Pancreas (tissue), 10 donors: Measurements from ENCODE around the gene TGM2. TPM values are rescaled to one million over a fixed set of nuclear protein-coding genes. Genes with fewer than 3 reads are reported as not detected.

ENCODE experiments used
- ATAC-seq, 4 donors: fragments of 200-7000 bp; cut with Tn5 transposase; one replicate each; pipeline versions ENCODE4 v1.8.0 to v1.9.1; 2020; ENCODE audit warnings: mild to moderate bottlenecking in 4 of 4, moderate library complexity in 4 of 4
- DNase-seq, 6 donors: peaks; one replicate each; pipeline ENCODE4 v3.0.0-alpha.2; 2020
- FAIRE-seq: peaks from 2 replicates; lab custom pipeline; 2012; peaks lifted over from hg19 to GRCh38; lab: Jason Lieb, UNC
- H3K27ac ChIP-seq, 4 donors: fragments of 200-600 bp; sonication (generic); 1 replicate in 3 of 4; 2 replicates in 1 of 4; pipeline versions ENCODE4 v1.5.0 to v1.8.0; 2020
- H3K27me3 ChIP-seq, 4 donors: fragments of 200-600 bp; one replicate each; pipeline ENCODE4 v1.8.0; 2021
- H3K36me3 ChIP-seq, 3 donors: fragments of 200-600 bp; sonication (generic) in 1 of 3; one replicate each; pipeline versions ENCODE4 v1.5.0 to v1.8.0; 2020 to 2021
- H3K4me1 ChIP-seq, 3 donors: fragments of 200-600 bp; one replicate each; pipeline ENCODE4 v1.8.0; 2021
- H3K4me3 ChIP-seq, 4 donors: fragments of 200-600 bp; sonication (generic) in 2 of 4; one replicate each; pipeline versions ENCODE4 v1.5.0 to v1.8.0; 2020 to 2021
- H3K9me3 ChIP-seq, 4 donors: fragments of 200-600 bp; one replicate each; pipeline ENCODE4 v1.8.0; 2021
- WGBS, 2 donors: extraction: QIAGEN DNeasy Blood & Tissue Kit; methylation state at CpG; one replicate each; pipeline ENCODE4 v1.1.7; 2013; 5-methylcytosine and 5-hydroxymethylcytosine counted together
- intact Hi-C, 3 donors: fragments of 100-400 bp; cut with DNase I; formaldehyde crosslinking; loops; one replicate each; pipeline versions ENCODE4 v1.11.1 to v1.14.2; 2022
- polyA plus RNA-seq, 2 donors: library from polyadenylated mRNA; stranded (reverse); fragments of 200-250 nt; gene quantifications; one replicate each; pipeline ENCODE4 v1.2.3, GENCODE V29; 2013
- total RNA-seq, 6 donors: library from RNA; stranded (reverse); fragmentation: NEBNext Ultra II Directional in 4 of 6; extraction: Animal tissue kit (Norgen Biotek cat#: 25700) in 4 of 6; gene quantifications; one replicate each; pipeline versions ENCODE4 v1.2.1 to v1.2.4, GENCODE V29; 2021 to 2023
- TF ChIP-seq, protein P1 (sequence below), 4 donors: fragments of 200-600 bp; sonication (generic) in 3 of 4; IDR thresholded peaks; one replicate each; pipeline versions ENCODE4 v1.5.0 to v1.8.0; 2021; ENCODE audit warnings: antibody characterized with exemption in 4 of 4
- donor health status: healthy with polysubstance abuse.
- donor health status: DM: no; HTN: no; CAD: no; lungs with moderate emphysema.
- donor health status: DM: no; HTN: no; CAD: no.
- donor health status: control.
- donor health status: control.
- donor health status: Bipolar disorder and iron deficiency.
- donor health status: DM: yes; HTN: yes; CAD: no.
- donor health status: DM: no; HTN: no; CAD: no.
- donor health status: DM: no; HTN: no; CAD: no.
- donor health status: DM: yes; HTN: yes; CAD: no.

TGM2 gene
- total and polyA plus RNA-seq, 8 donors, result 3.7 to 92.6 (median 10.8) TPM

DNA sequence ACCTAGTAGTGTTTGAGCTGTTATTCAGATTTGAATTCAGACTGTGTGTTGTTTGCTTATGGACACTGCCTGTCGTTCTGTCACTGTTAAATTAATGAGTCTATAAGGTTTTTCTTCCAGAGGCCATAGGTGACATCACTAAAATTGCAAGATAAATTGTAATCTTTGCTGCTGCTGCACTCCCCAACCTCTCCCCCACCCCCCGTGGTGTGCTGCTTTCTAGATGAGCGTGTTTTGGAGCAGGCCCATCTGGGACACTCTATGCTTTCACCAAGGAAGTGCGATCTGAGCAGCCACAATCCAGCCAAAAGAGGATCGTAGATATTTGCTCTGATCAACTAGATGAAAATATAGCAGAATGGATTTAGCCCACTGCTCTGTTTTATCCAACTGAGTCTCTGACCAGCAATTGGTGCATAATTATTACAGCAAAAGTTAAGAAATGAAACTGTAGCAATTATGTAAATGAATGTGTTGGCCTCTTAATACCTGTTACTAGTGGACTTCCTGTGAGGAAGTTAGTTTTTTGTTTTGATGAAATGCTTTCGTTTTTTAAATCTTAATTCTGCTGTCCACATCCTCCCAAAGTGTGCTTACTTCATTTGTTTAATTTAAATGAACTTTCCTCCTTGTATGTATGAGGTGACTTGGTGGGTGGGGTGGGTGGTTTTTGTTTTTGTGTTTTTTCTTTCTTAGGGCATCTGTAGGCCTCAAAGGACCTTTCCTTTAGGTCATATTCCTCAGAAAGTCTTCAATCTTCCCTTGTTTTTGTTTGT is 73.4 kb downstream of the TGM2 start:
- H3K9me3 ChIP-seq, result no peaks in the 10 kb centered on the region
- H3K27ac ChIP-seq, result no peak overlapping the region
- no peak for DNase-seq
- intact Hi-C loops, result no loop called here
- no peak for ATAC-seq
- FAIRE-seq, result no peak
- H3K27me3 ChIP-seq, result no peaks in the 10 kb centered on the region
- H3K4me3 ChIP-seq, result no peak overlapping the region
- 76 to 78% methylated on average over 6 of the region's 6 CpGs for WGBS, 2 donors
- peaks cover 0 to 19% (median 0%) of the 10 kb centered on the region in 3 donors for H3K4me1 ChIP-seq
- TF ChIP-seq, protein P1, sequence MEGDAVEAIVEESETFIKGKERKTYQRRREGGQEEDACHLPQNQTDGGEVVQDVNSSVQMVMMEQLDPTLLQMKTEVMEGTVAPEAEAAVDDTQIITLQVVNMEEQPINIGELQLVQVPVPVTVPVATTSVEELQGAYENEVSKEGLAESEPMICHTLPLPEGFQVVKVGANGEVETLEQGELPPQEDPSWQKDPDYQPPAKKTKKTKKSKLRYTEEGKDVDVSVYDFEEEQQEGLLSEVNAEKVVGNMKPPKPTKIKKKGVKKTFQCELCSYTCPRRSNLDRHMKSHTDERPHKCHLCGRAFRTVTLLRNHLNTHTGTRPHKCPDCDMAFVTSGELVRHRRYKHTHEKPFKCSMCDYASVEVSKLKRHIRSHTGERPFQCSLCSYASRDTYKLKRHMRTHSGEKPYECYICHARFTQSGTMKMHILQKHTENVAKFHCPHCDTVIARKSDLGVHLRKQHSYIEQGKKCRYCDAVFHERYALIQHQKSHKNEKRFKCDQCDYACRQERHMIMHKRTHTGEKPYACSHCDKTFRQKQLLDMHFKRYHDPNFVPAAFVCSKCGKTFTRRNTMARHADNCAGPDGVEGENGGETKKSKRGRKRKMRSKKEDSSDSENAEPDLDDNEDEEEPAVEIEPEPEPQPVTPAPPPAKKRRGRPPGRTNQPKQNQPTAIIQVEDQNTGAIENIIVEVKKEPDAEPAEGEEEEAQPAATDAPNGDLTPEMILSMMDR (IDR thresholded peaks at IDR 0.05), result no peak
- H3K36me3 ChIP-seq, result peaks cover 0 to 33% (median 8%) of the 10 kb centered on the region in 3 donors

GRCh38 chr20:38090061-38090460 is 75.0 kb downstream of the TGM2 start:
- WGBS, 2 donors, result 86 to 90% methylated on average over 7 of the region's 7 CpGs
- H3K9me3 ChIP-seq, result no peaks in the 10 kb centered on the region
- H3K27ac ChIP-seq, result no peak overlapping the region
- peaks cover 0 to 37% (median 8%) of the 10 kb centered on the region in 3 donors for H3K36me3 ChIP-seq
- ATAC-seq, result no peak
- no peak for FAIRE-seq
- intact Hi-C loops, result no loop called here
- H3K4me3 ChIP-seq, result no peak overlapping the region
- TF ChIP-seq, protein P1 (IDR thresholded peaks at IDR 0.05), result no peak
- no peaks in the 10 kb centered on the region for H3K27me3 ChIP-seq
- no peak for DNase-seq
- H3K4me1 ChIP-seq, result peaks cover 0 to 13% (median 0%) of the 10 kb centered on the region in 3 donors

DNA sequence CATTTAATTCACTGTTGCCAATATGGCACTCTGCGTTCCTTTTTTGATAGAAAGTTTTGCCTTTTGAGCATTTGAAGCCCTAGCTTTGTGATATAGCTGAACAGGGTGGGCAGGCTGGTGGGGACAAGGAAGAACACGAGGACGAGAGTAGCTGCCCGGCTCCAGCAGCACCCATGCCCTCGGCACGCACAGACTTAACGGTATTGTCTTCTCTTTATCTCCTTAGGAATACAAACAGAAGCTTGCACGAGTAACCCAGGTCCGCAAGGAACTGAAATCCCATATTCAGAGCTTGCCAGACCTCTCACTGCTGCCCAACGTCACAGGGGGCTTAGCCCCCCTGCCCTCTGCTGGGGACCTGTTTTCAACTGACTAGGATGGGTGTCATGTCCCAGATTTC is 75.6 kb downstream of the TGM2 start:
- Histone ChIP-seq H3K9me3 (no peaks in the 10 kb centered on the region), H3K36me3 (peaks cover 0 to 37% (median 8%) of the 10 kb centered on the region in 3 donors), H3K4me1 (peaks cover 0 to 8% (median 0%) of the 10 kb centered on the region in 3 donors), H3K4me3 (no peak overlapping the region), H3K27ac (no peak overlapping the region), H3K27me3 (no peaks in the 10 kb centered on the region)
- FAIRE-seq (no peak), ATAC-seq (no peak), DNase-seq (no peak)
- TF ChIP-seq, protein P1 (IDR thresholded peaks at IDR 0.05), result no peak
- intact Hi-C loops, result no loop called here
- WGBS, 2 donors, result 88 to 89% methylated on average over 10 of the region's 10 CpGs

- no peak for FAIRE-seq
- Histone ChIP-seq H3K4me1 (peaks cover 0 to 7% (median 0%) of the 10 kb centered on the region in 3 donors), H3K27ac (no peak overlapping the region), H3K4me3 (no peak overlapping the region), H3K9me3 (no peaks in the 10 kb centered on the region), H3K36me3 (peaks cover 0 to 28% (median 8%) of the 10 kb centered on the region in 3 donors), H3K27me3 (no peaks in the 10 kb centered on the region)
- WGBS, 2 donors, result 91 to 94% methylated on average over 10 of the region's 10 CpGs
- intact Hi-C loops, result no loop called here
- no peak for ATAC-seq
- DNase-seq, result no peak
- TF ChIP-seq, protein P1 (IDR thresholded peaks at IDR 0.05), result no peak
Observed at GRCh38 chr20:38085026-38085425, 80.0 kb downstream of the TGM2 start.

DNA sequence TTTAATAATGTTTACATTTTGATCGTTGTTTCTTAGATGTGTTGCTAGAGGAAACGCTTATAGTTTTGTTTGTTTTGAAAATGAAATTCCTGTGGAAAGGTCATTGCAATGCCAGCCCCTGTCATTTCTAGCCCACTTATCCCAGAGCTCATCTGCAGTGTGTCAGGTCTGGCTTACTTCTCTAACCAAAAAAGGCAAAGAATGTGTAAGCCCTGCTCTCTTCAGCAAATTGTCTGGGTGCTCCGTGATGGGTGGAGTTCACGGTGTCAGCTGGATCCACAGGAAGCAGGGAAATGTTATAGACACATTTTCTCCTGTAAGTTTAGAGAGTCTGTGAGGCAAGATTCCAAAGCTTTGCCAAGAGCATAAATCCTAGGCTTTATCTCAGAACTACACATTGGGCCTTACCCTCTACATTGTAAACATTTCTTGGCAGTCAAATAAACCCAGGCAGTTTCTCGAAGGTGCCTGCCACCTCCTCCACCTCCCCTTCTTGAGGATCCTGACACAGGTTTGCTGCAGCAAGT is 80.6 kb downstream of the TGM2 start:
- H3K4me3 ChIP-seq, result no peak overlapping the region
- no peaks in the 10 kb centered on the region for H3K9me3 ChIP-seq
- no peak overlapping the region for H3K27ac ChIP-seq
- intact Hi-C loops, result no loop called here
- peaks cover 0 to 7% (median 0%) of the 10 kb centered on the region in 3 donors for H3K4me1 ChIP-seq
- TF ChIP-seq, protein P1 (IDR thresholded peaks at IDR 0.05), result no peak
- WGBS, 2 donors, result 61 to 67% methylated on average over 5 of the region's 5 CpGs
- H3K27me3 ChIP-seq, result no peaks in the 10 kb centered on the region
- DNase-seq (no peak), FAIRE-seq (no peak), ATAC-seq (no peak)
- peaks cover 0 to 22% (median 7%) of the 10 kb centered on the region in 3 donors for H3K36me3 ChIP-seq
